DOHH2 (cell line): ENCODE data around the gene PIWIL4.

Experiments
- H3F3A ChIP-seq: fragments of 200-600 bp; sonication (generic), shearing (Covaris generic); 2 replicates; pipeline ENCODE4 v1.6.0; 2016; ENCODE audit warnings: antibody characterized with exemption, mild to moderate bottlenecking; ENCODE audit not compliant: control insufficient read depth, insufficient read depth
- H3K27ac ChIP-seq: fragments of 200-600 bp; sonication (generic); 2 replicates; pipeline ENCODE4 v1.5.1; 2014; ENCODE audit warnings: low read depth, mild to moderate bottlenecking, low read length, moderate library complexity
- H3K27me3 ChIP-seq: fragments of 200-600 bp; sonication (generic); 2 replicates; pipeline ENCODE4 v1.6.1; 2014; ENCODE audit warnings: mild to moderate bottlenecking, low read length, mixed read lengths; ENCODE audit not compliant: control insufficient read depth
- H3K36me3 ChIP-seq: fragments of 200-600 bp; sonication (generic); 2 replicates; pipeline ENCODE4 v1.6.1; 2014; ENCODE audit warnings: mild to moderate bottlenecking, low read length, moderate library complexity, mixed read lengths; ENCODE audit not compliant: control insufficient read depth
- H3K4me1 ChIP-seq: fragments of 200-600 bp; sonication (generic); 2 replicates; pipeline ENCODE4 v1.6.1; 2014; ENCODE audit warnings: mild to moderate bottlenecking, low read length, mixed read lengths; ENCODE audit not compliant: control insufficient read depth
- H3K4me2 ChIP-seq: fragments of 200-600 bp; sonication (generic); 2 replicates; pipeline ENCODE4 v1.6.0; 2014; ENCODE audit warnings: mild to moderate bottlenecking, low read length, moderate library complexity
- H3K4me3 ChIP-seq: fragments of 200-600 bp; sonication (generic); 2 replicates; pipeline ENCODE4 v1.5.1; 2014; ENCODE audit warnings: mild to moderate bottlenecking, low read length, mixed read lengths
- H3K79me2 ChIP-seq: fragments of 200-600 bp; sonication (generic); 2 replicates; pipeline ENCODE4 v1.6.1; 2014; ENCODE audit warnings: mild to moderate bottlenecking, low read length, mixed read lengths; ENCODE audit not compliant: control insufficient read depth
- H3K9me2 ChIP-seq: fragments of 200-600 bp; sonication (generic); replicated peaks from 2 replicates; pipeline ENCODE4 v1.6.1; 2014; ENCODE audit warnings: mild to moderate bottlenecking, low read length, mixed read lengths; ENCODE audit not compliant: control insufficient read depth
- H3K9me3 ChIP-seq: fragments of 200-600 bp; sonication (generic); 2 replicates; pipeline ENCODE4 v1.6.1; 2014; ENCODE audit warnings: antibody characterized with exemption, low read length, mixed read lengths; ENCODE audit not compliant: control insufficient read depth, insufficient read depth
- H4K20me1 ChIP-seq: fragments of 200-600 bp; sonication (generic); 2 replicates; pipeline ENCODE4 v1.6.0; 2014; ENCODE audit warnings: low read depth, mild to moderate bottlenecking, antibody characterized with exemption, low read length, moderate library complexity; ENCODE audit not compliant: control insufficient read depth, insufficient read depth
- EZH2phosphoT487 ChIP-seq: fragments of 200-600 bp; sonication (generic); IDR thresholded peaks from 2 replicates; pipeline ENCODE4 v1.6.1; 2017; ENCODE audit warnings: borderline replicate concordance, mild to moderate bottlenecking, antibody characterized with exemption, low read length, moderate library complexity, mixed read lengths
- TF ChIP-seq, protein P1 (sequence below): fragments of 200-600 bp; sonication (generic); IDR thresholded peaks from one replicate; pipeline ENCODE4 v1.5.1; 2014; ENCODE audit warnings: antibody characterized with exemption, mild to moderate bottlenecking, low read depth, low read length; ENCODE audit not compliant: poor library complexity, severe bottlenecking

The PIWIL4 gene

DNA sequence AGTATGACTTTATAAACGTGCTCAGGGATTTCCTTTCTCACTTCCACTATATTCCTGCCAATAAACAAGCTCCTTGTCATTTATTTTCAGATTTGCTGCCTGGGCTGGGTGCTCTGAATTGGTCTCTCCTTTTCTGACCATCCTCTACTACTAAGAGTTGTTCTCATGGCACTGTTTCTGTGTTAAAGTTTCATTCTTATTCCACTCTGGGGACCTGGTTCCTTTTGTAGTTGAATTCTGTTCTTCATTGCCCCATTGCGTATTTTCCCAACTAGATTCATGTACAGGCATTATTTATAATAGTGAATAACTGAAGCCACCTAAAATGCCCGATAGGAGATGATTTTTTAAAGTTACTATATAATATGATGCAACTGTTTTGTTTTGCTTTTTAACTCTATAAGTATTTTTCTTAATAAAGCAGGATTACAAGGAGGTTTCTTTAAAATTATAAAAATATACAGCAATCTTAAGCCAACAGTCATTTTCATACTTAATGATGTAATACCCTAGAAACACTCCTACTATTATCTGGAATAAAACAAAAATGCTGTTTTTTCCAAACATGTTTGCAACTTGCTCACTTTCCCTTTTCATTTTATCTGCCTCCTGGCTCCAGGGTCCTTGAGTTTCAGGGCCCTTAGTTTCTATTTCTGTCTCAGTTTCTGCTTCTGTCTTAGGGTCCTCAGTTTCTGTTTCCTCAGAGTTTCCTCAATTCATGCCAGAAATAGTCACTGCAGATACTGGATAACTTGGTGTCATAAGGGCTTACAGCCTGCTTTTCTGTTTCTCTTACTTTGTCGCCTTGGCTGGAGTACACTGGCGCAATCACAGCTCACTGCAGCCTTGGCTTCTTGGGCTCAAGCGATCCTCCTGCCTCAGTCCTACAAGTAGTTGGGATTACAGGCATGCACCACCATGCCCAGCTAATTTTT lies 33.2 kb upstream of the PIWIL4 start:
- Histone ChIP-seq H3K4me3 (no peak overlapping the region), H3F3A (no peaks in the 10 kb centered on the region), H3K9me3 (no peaks in the 10 kb centered on the region), H3K4me1 (no peaks in the 10 kb centered on the region), H3K36me3 (no peaks in the 10 kb centered on the region), H3K4me2 (no peak overlapping the region), H3K27me3 (peaks cover 5% of the 10 kb centered on the region; the same call in 1 of the 2 replicates), H3K9me2 (no peaks in the 10 kb centered on the region), H3K27ac (no peak overlapping the region), H4K20me1 (no peaks in the 10 kb centered on the region), H3K79me2 (no peaks in the 10 kb centered on the region)
- TF ChIP-seq, protein P1, sequence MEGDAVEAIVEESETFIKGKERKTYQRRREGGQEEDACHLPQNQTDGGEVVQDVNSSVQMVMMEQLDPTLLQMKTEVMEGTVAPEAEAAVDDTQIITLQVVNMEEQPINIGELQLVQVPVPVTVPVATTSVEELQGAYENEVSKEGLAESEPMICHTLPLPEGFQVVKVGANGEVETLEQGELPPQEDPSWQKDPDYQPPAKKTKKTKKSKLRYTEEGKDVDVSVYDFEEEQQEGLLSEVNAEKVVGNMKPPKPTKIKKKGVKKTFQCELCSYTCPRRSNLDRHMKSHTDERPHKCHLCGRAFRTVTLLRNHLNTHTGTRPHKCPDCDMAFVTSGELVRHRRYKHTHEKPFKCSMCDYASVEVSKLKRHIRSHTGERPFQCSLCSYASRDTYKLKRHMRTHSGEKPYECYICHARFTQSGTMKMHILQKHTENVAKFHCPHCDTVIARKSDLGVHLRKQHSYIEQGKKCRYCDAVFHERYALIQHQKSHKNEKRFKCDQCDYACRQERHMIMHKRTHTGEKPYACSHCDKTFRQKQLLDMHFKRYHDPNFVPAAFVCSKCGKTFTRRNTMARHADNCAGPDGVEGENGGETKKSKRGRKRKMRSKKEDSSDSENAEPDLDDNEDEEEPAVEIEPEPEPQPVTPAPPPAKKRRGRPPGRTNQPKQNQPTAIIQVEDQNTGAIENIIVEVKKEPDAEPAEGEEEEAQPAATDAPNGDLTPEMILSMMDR, result no peak
- no peak for TF ChIP-seq EZH2phosphoT487

DNA sequence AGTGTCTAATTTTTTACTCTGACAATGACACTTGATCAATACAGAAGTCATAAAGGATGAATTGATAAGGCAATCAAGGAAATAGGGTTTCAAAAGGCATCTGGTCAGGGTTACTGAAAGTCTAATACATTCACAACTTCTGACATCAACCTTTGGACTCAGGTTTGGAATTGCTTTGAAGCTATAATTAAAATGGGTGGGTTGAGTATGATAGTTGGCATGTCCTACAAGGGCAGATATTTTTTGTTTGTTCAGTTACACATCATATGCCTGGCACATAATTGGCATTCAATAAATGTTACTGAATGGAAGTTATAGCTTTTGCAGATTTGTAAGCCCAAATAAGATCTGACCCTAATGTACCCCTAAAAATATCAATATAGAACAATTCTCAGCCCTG lies 30.8 kb upstream of the PIWIL4 start:
- H3K9me3 ChIP-seq, result no peaks in the 10 kb centered on the region
- H3K4me3 ChIP-seq, result no peak overlapping the region
- H3K36me3 ChIP-seq, result no peaks in the 10 kb centered on the region
- H3K4me2 ChIP-seq, result no peak overlapping the region
- H3K4me1 ChIP-seq, result no peaks in the 10 kb centered on the region
- H4K20me1 ChIP-seq, result no peaks in the 10 kb centered on the region
- TF ChIP-seq, protein P1, result no peak
- no peak for TF ChIP-seq EZH2phosphoT487
- H3K27me3 ChIP-seq, result peaks cover 5% of the 10 kb centered on the region; the same call in 1 of the 2 replicates
- H3F3A ChIP-seq, result no peaks in the 10 kb centered on the region
- no peak overlapping the region for H3K27ac ChIP-seq
- H3K9me2 ChIP-seq, result no peaks in the 10 kb centered on the region
- H3K79me2 ChIP-seq, result no peaks in the 10 kb centered on the region

DNA sequence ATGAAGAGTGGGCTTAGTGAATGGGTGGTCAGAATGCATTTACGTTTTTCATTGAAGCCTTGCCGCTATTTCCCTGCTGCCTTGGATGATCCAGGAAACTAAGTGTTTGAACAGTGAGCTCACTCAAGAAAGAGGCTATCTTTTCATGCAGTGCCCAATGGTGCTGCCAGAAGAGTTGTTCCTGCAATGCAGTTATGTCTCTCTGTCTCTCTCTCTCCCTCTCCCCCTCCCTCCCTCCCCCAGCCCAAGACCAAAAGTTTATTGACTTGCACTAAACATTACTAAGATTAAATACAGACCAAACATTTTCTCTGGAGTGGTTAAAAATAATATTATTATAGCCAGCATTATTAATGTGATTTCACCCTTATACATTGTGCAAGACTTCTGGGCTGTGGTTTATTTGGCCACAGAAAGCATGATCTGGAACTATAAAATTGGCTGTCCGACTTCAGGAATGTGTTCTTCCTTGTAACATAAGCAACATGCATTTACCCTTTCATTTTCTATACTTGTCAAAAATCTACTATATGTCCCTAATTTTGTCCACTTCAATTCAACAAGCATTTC lies 30.1 kb upstream of the PIWIL4 start:
- no peak overlapping the region for H3K27ac ChIP-seq

More for the DNA sequence above, 30.1 kb upstream of the PIWIL4 start:
- no peaks in the 10 kb centered on the region for H4K20me1 ChIP-seq
- no peaks in the 10 kb centered on the region for H3K79me2 ChIP-seq
- H3K27me3 ChIP-seq, result peaks cover 5% of the 10 kb centered on the region; the same call in 1 of the 2 replicates
- no peaks in the 10 kb centered on the region for H3K4me1 ChIP-seq
- H3K9me2 ChIP-seq, result no peaks in the 10 kb centered on the region
- H3F3A ChIP-seq, result no peaks in the 10 kb centered on the region
- H3K36me3 ChIP-seq, result no peaks in the 10 kb centered on the region
- no peak overlapping the region for H3K4me2 ChIP-seq
- no peak for TF ChIP-seq EZH2phosphoT487
- TF ChIP-seq, protein P1, result no peak
- H3K4me3 ChIP-seq, result no peak overlapping the region
- H3K9me3 ChIP-seq, result no peaks in the 10 kb centered on the region
